G401 (cell line): Measurements from ENCODE around the gene S100PBP. TPM values are rescaled to one million over a fixed set of nuclear protein-coding genes. Genes with fewer than 3 reads are reported as not detected.
"Not testable (repeated sequence)": the region's sequence is repeated elsewhere in the genome, so short reads cannot be mapped to it uniquely, and the experiment has no call there.

ENCODE experiments used
- DNase-seq: peaks from one replicate; pipeline ENCODE4 v3.0.0-alpha.2; 2015; ENCODE audit warnings: low spot score
- in situ Hi-C: cut with HindIII; loops from 2 replicates; pipeline ENCODE4 v1.10.0; 2016; ENCODE audit warnings: low sequenced_read_pairs, mixed read lengths
- total RNA-seq: library from RNA; depleted of rRNA; stranded (reverse); fragments of >200 nt; shearing (Covaris generic); gene quantifications from 2 replicates; pipeline ENCODE4 v1.2.3, GENCODE V29; 2014

The S100PBP gene
- total RNA-seq, 1 experiment from 2014 or later = 48.3 TPM

- peak; percentile 57 for DNase-seq
- in situ Hi-C loops = no loop called here
These were observed 35.4 kb upstream of the S100PBP start for GRCh38 chr1:32782086-32782485.

GRCh38 chr1:32783851-32784250, 33.6 kb upstream of the S100PBP start:
- no peak for DNase-seq
- in situ Hi-C loops = no loop called here

- no peak for DNase-seq
- in situ Hi-C loops = no loop called here
These were observed 32.6 kb upstream of the S100PBP start for GRCh38 chr1:32784817-32785216.

GRCh38 chr1:32786856-32787255, 30.6 kb upstream of the S100PBP start:
- in situ Hi-C loops = no loop called here
- DNase-seq = no peak

GRCh38 chr1:32789356-32789755, 28.1 kb upstream of the S100PBP start:
- DNase-seq = not testable (repeated sequence)

GRCh38 chr1:32791881-32792280, 25.6 kb upstream of the S100PBP start:
- in situ Hi-C loops = no loop called here
- no peak for DNase-seq

More at GRCh38 chr1:32789356-32789755, 28.1 kb upstream of the S100PBP start:
- in situ Hi-C loops = not testable (repeated sequence)

- DNase-seq, in situ Hi-C loops: not testable (repeated sequence)
These were observed 21.7 kb upstream of the S100PBP start for GRCh38 chr1:32795763-32796162.

- no peak for DNase-seq
- in situ Hi-C loops = no loop called here
These were observed 20.0 kb upstream of the S100PBP start for GRCh38 chr1:32797456-32797855.

GRCh38 chr1:32798191-32798590, 19.3 kb upstream of the S100PBP start:
- DNase-seq = no peak
- in situ Hi-C loops = no loop called here

- in situ Hi-C loops = no loop called here
- DNase-seq = no peak
These were observed 18.6 kb upstream of the S100PBP start for GRCh38 chr1:32798679-32799416.

- in situ Hi-C loops = no loop called here
These were observed 16.2 kb upstream of the S100PBP start for GRCh38 chr1:32801096-32801715.

GRCh38 chr1:32804460-32804859, 13.0 kb upstream of the S100PBP start:
- in situ Hi-C loops, DNase-seq: not testable (repeated sequence)

More at GRCh38 chr1:32801096-32801715, 16.2 kb upstream of the S100PBP start:
- DNase-seq = no peak

- in situ Hi-C loops = no loop called here
- DNase-seq = no peak
These were observed 11.2 kb upstream of the S100PBP start for GRCh38 chr1:32806290-32806689.

GRCh38 chr1:32806910-32807523, 10.4 kb upstream of the S100PBP start:
- DNase-seq = no peak
- in situ Hi-C loops = no loop called here

GRCh38 chr1:32808580-32808979, 8.9 kb upstream of the S100PBP start:
- DNase-seq = no peak
- in situ Hi-C loops = no loop called here

GRCh38 chr1:32810358-32810757, 7.1 kb upstream of the S100PBP start:
- DNase-seq = no peak
- in situ Hi-C loops = no loop called here

GRCh38 chr1:32811265-32811664, 6.2 kb upstream of the S100PBP start:
- DNase-seq = no peak
- in situ Hi-C loops = no loop called here

- in situ Hi-C loops = no loop called here
These were observed 5.5 kb upstream of the S100PBP start for GRCh38 chr1:32811917-32812316.

GRCh38 chr1:32813941-32814739, 3.3 kb upstream of the S100PBP start:
- no peak for DNase-seq
- in situ Hi-C loops = no loop called here

More at GRCh38 chr1:32811917-32812316, 5.5 kb upstream of the S100PBP start:
- no peak for DNase-seq
